IPS DF 4.7 (cell line): Measurements from ENCODE around the gene BBS9.
"Not testable (repeated sequence)": the region's sequence is repeated elsewhere in the genome, so short reads cannot be mapped to it uniquely, and the experiment has no call there.

ENCODE experiments used
- DNase-seq: peaks from one replicate; pipeline ENCODE4 v3.0.0-alpha.2; 2013; ENCODE audit warnings: low spot score; ENCODE audit errors: extremely low read depth

BBS9 gene

DNA sequence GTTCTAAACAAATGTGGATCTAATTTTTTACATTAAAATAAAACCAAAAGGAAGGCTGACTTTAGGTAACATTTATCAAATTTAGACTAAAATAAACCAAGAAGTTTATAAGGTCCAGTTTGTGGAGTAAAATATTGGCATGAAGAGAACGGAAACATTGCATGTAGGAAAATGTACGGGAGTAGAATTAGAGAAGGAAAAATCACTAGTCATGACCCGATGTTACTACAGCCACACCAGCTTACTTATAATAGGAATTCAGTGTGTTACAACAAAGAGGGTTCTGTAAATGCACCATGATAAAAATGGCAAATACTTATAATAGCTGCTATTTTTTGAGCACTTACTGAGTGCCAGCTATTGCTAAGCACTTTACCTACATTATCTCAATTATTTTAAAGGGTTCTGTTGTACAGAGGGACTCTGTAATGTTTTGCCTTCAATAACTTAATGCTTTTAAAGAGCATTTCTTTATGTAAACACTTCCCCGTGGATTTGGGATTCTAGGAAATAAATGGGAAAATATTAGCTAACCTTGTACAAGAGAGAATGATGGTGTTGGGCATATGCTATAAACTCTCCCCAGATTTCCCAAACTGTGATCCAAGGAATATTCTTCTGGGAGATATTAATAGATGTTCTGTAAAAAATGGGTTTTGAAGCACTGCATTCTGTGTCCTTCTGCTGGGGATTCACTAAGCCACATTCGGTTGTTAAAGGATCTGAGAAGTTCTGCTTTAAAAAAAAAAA is 296.7 kb downstream of the BBS9 start:
- no peak for DNase-seq

DNA sequence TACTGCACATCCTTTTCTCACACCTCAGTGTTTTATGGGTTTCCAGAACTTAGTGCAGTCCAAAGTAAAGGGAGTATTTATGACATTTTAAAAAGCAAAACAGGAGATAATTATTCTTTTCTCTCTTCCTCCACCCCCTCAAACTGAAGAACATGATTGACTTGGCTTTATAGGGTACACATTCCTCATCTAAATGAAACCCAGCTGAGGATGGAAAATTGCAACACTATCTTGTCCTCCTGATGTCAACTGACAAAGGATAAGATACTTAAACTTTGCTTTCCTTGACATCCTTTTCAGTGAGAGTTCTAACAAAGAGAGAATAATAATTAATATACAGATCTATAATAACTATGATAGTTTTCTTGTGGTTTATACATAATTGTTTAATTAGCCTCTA is 299.1 kb downstream of the BBS9 start:
- DNase-seq, result no peak

DNA sequence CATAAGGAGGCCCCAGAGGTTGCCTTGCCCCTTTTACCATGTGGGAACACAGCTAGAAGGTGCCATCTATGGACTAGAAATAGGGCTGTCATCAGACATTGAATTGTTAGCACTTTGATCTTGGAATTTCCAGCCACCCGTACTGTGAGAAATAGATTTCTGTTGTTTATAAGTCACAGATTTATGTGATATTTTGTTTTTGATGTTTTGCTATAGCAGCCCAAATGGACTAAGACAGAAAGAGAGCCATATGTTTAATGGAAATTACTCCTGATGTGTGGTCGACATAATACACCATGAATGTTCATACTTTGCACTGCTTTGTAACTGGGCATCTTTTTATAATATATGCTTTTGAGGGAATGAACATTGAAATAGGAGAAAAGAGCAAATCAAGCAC is 302.2 kb downstream of the BBS9 start:
- DNase-seq, result no peak

DNA sequence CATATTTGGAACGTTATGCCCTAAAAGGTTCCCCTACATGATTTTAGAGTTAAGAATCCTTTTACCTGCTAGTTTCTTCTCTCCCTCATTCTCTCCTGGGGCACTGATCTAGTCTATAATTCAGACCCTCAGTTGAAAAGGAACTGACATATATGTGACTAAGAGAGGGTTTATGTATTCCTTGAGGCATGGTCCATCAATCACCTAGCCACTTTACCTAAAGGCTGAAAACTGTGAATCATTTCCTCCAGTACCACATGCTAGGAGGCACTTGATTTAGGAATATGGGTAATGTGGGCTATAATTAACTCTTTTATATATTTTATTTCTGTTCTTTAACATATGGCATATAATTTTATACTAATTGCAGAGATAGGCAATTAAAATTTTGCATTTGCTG is 303.5 kb downstream of the BBS9 start:
- DNase-seq, result no peak

DNA sequence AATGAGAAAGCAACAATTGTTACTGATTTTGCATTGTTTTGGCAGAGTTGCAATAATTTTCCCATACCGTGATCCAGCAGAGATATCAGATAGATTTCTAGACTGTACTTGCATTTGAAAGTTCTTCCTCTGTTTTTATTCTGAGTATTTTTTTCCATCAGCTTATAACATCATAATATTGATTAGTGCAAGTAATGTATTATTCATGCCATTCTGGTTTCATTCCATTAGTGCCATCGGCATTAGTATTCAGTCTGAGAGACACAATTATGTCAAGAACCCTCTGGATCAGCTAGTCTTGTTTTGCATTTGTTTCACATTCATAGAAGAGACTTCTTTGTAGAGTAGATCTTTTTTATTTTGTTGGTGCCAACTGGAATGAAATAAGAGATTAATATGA is 304.0 kb downstream of the BBS9 start:
- no peak for DNase-seq

DNA sequence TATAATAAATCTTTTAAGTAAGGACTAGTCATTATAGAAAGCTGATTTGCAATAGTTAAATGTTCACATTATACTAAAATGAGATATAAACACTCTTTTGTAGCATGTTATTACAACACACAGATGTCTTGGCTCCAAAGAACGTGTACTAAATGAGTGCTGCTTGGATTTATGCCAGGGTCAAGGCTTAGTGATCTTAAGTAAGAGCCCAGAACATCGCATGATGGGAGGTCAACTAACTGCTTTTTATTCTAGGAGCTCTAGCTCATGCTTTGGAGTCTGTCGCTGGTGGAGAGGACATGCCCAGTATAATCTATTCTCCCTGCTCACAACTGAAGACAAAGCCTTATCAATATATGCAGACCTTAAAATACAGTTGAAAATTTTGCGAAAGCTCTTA is 315.1 kb downstream of the BBS9 start:
- DNase-seq, result no peak

DNA sequence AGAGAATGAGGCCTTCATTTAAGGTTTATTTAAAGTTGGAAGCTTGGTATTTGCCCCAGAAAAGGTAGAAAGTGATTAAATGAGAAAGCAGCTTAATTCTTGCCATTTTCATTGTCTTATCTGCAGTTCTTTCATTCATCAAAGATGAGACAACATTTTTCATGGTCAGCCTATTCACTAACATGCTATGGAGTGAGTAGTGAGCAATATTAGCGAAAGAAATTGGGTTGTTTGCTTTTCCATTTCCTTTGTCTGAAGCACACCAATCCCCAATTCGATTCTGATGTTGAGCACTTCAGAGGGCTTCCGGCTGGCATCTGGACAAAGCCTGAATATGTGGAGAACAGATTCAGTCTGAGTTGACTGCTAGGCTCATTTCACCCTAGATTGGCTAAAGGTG is 317.2 kb downstream of the BBS9 start:
- DNase-seq, result no peak

DNA sequence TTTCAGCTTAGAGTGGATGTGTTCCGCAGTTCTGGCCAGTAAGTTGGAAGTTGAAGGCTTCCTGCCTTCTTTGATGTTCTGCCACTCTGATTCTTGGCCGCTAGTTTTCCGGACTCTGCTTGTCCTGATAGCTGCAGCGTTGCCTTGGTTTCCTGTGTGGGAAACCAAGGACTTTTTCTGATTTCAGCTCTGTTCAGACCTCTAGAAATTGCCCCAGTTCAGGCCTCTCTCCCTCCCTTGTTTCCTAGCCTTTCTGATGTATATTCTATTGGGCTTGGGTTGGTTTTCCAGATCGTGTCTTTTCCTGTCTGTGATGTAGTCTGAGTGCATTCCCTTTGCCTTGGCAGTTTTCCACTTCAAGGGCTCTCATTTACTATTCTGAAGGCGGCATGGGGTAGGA is 318.7 kb downstream of the BBS9 start:
- DNase-seq, result no peak

DNA sequence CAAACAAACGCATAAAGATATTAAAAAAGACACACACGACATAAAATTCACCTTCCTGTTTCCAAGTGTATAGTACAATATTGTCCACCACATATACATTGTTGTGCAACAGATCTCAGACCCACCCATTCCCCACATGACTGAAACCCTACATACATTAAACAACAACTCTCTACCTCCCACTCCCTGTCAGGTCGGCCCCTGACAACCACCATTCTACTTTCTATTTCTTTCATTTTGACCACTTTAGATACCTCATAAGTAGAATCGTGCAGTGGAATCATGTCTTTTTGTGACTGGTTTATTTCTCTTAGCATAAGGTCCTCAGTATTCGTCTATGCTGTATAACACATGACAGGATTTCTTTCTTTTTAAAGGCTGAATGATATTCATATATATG is 320.5 kb downstream of the BBS9 start:
- no peak for DNase-seq

DNA sequence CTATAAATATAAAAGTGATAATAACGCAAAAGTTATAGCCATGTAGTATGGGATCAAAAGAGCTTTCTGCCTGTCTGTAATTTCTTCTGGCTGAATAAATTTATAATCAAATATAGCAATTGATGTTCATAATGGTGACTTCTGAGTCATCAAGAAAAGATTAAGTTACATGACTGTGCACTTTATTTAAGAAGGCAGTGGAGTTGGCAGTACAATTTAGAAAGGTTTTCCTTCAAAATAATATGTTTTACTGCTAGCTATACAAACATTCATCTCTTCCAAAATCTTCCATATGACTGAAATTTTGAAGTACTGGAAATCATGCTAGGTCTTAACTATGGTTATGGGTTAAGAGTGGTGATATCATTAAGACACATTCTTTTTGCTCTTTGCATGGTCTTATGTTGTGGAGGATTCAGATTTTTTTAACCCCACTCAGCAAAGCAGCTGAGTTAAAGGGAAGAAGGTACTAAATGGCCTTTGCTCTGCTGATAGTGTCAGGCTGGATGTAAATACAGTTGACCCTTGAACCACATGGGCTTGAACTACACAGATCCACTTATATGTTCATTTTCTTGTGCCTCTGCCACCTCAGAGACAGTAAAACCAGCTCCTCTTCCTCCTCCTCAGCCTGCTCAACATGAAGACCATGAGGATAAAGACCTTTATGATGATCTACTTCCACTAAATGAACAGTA is 323.6 kb downstream of the BBS9 start:
- no peak for DNase-seq

DNA sequence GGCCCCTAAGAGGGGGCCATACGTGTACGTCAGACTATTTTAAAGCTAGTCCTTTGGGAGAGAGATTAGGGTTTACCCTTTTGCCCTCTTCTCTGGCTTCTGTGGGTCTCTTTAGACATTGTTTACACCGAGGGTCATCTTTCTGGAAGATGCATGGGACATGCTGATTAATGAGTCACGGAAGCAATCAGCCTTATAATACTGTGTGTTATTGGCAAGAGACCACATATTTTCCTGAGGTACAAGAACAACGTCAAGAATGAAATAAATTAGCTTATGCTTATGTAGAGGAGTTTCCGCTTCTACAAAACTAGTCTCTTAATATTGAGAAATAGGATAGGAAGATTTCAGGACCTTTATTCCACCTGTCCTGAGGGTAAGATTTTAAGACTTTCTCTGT is 327.7 kb downstream of the BBS9 start:
- DNase-seq, result no peak

DNA sequence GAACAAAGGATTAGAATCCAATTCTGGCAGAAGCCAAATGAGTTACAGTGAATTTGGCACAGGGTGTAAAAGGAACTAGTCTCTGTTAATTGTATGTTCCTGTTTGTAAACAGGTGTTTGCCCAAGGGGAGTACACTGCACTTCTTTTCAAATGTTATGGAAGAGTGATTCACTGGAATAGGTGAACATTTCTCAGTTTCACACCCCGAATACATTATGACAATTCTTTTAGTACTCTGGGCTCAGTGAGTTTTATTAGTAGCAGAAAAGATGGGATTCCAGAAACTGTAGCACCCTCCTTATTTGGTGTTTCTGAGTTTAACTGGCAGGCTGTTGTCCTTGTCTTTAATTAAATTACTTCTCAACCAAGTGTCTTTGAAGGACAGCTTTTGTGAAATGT is 329.2 kb downstream of the BBS9 start:
- DNase-seq, result no peak

DNA sequence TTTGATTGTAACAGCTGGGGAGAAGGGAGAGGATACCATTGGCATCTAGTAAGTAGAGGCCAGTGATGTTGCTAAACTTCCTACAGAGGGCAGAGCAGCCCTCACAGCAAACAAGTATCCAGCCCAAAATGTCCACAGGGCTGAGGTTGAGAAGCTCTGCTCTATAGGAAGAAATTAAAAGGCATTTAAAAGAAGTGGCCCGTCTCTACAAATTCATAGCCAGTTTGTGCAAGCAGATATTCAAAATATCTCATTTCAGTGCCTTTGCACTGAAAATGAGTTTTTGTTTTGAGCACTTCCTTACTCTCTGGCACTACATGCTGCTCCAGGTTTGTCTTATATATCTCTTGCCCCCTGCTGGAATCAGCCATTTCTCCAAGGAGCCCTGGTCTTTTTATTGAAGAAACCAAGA is 330.0 kb downstream of the BBS9 start:
- peak; percentile 19 for DNase-seq

DNA sequence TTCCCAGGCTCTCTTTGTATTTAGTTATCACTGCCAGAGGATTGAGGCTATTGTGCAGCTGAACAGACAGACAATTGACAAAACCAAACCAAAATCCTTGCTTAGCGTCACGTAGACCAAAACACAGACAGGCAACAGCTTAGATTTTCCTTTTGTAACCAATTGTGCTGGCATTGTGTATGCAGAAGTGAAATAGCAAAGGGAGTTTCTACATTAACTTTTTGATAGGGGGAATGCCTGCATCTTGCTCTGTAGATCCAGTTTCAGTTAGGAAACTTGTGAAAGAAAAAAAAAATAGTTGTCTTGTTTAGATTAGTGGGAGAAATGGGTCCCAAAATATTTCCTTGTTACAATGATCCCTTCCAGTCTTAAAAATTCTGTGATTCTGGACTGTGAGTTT is 333.8 kb downstream of the BBS9 start:
- no peak for DNase-seq

DNA sequence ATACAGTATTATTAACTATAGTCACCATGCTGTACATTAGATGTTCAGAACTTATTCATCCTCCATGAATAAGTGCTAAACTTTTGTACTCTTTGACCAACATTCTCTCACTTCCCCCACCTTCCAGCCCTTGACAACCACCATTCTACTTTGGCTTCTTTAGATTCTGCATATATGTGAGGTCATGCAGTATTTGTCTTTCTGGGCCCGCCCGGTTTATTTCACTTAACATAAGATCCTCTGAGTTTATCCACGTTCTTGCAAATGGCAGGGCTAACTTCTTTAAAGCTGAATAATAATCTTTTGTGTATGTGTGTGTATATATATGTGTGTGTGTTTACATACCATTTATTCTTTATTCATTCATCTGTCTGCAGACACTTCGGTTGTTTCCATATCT is 336.8 kb downstream of the BBS9 start:
- DNase-seq, result no peak

DNA sequence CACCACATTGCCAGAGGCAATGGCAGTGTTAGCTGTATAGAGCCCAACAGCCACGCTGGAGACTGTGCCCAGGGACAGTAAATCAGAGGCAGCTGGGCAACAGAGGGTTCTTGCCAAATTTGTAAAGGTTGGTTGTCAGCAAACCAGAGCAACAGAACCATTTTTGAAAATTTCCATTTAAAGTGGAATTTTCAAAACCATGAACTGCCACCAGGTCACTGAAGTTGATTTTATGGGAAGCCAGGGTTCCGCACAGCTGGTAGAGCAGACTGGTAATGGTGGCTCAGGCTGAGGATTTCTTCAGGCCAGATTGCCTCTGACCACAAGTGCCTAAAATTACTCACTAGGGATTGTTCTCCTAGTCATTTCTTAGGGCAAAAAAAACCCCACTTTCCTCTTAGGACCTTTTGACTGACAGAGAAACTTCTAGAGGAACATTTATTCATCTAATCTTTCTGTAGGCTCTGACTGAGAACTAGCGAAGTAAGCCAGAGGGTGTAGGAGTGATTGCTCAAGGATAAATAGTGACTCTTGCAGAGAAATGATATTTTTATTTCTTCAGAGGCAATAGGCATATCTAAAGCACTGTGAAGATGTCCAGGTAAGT is 342.4 kb downstream of the BBS9 start:
- DNase-seq, result no peak

DNA sequence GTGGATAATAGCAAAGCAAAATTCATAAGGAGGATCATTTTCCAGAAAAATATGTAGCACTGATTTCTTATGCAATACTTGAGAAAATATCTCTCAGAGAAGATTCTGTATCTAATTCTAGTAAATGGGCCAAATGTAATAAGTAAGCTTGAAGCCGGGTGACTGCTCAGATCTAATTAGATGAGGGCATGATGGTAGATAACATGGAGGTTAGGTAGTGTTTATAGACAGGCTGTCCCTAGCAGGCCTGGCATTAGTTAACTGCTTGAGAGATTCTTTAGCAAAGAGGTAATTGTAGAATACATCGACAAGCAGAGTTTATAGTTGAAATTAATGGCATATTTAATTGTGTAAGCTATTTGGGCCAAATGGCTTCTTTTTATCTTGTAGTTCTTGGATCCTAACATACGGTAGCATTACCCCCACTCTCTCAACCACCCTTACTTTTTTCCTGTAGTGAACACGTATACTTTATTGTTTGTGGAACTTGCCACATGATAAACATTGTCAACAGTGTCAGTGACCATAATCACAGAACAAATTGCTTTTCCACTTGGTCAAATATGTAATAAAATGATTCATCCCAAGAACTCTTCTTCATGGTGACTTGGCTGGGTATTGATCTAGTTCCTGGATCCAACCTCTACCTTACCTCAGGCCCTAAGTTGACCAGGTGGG is 343.1 kb downstream of the BBS9 start:
- no peak for DNase-seq

DNA sequence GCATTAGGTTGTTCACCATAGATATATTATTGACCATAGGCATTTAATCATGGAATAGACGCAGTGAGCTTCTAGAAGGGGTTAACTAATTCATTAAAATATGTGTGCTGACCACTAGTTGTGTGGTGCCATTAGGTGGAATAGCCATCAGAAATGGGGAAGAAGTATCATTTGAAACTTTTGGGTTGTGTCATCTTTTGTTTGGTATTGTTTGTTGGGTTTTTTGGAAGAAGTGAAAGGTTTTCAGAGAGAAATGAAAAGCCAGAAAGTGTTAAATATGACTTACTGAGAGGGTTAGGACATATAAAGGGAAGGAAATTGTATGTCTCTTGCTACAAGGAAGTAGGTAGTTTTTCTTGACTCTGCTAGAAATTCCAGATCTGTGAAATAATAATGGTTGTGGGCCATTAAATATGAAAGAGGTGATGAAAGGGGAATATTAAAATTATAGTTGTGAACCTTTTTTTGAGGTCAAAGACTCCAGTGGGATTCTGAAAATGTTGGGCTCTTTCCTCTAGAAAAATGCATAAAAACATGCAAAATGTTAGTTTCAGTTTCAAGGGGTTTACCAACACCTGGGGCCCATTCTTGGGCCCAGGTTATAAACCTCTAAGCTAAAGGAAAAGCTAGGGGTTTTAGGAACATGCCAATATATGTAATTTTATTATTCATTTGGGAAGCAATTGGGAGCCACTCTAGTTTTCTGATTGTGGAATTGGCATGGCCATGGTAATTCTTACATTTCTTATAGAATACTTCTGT is 348.5 kb downstream of the BBS9 start:
- DNase-seq, result no peak

DNA sequence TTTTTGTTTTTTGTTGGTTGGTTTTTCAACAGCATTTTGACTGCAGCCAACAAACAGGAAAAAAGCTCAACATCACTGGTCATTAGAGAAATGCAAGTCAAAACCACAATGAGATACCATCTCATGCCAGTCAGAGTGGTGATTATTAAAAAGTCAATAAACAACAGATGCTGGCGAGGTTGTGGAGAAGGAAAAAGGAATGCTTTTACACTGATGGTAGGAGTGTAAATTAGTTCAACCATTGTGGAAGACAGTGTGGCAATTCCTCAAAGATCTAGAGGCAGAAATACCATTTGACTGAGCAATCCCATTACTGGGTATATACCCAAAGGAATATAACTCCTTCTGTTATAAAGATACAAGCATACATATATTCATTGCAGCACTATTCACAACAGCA is 355.1 kb downstream of the BBS9 start:
- DNase-seq, result not testable (repeated sequence)

DNA sequence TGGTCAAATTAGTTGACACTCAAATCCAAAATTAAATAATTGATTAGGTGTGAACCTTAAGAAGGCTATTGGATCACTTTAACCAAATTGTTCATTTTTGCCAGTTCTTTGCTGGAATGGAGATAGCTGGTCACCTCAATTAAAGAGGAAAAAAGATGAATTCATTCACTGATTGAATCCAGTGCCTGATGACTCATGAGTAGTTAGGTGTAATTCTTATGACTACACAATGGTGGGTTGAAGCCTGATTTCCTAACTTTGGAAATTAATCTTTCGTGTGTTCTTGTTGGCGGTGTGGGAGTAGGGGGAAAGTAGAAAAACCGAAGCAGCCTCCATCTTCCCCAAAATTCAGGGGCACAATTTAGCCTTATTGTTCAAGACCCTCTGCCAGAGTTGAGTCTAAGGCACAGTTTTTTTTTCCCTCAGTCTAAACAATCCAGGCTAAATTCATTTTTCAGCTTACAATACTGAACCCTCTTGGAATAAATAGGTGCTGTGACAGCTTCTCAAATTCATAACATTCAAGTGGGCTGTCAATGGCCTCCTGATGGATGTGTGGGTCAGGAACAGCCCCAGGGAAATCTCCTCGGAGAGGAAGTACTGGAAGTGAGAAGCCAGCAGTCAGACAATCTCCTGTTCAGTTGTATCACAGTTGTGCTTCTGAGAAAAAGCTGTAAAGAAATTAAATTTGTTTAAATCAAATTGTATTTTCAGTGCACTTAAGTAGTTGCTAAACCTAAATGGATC is 356.6 kb downstream of the BBS9 start:
- DNase-seq, result no peak

DNA sequence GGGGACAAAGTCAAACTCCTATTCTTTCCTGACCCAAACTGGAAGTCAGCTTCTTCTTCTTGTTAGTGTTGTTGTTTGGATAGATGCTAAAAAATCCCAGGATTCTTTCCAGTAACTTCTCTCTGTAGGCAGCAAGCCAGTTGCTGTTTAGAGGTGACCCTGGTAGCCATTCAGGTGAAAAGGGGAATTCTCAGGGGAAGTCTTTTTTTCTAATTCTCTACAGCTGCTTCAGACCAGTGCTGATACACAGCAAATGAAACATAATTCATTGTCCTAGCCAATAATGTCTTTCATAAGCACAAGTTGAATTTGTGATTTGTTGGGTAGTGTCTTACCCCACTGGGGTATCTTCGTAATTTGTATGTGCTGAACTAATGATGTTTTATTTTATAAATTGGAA is 357.3 kb downstream of the BBS9 start:
- DNase-seq, result no peak
